Upper lobe of right lung (tissue), 1 donor: ENCODE results near the gene SEL1L. TPM values are rescaled to one million over a fixed set of nuclear protein-coding genes. Genes with fewer than 3 reads are reported as not detected.
"Not testable (repeated sequence)": the region's sequence is repeated elsewhere in the genome, so short reads cannot be mapped to it uniquely, and the experiment has no call there.

Experiments used
- ATAC-seq: fragments of 200-7000 bp; cut with Tn5 transposase; one replicate; pipeline ENCODE4 v1.9.1; 2020; ENCODE audit warnings: mild to moderate bottlenecking, moderate library complexity
- DNase-seq: peaks from one replicate; pipeline ENCODE4 v3.0.0-alpha.2; 2020
- H3K27ac ChIP-seq: fragments of 200-600 bp; one replicate; pipeline ENCODE4 v1.8.0; 2022
- H3K27me3 ChIP-seq: fragments of 200-600 bp; one replicate; pipeline ENCODE4 v1.8.0; 2022; ENCODE audit warnings: mild to moderate bottlenecking
- H3K36me3 ChIP-seq: fragments of 200-600 bp; one replicate; pipeline ENCODE4 v1.8.0; 2022
- H3K4me1 ChIP-seq: fragments of 200-600 bp; one replicate; pipeline ENCODE4 v1.8.0; 2022
- H3K4me3 ChIP-seq: fragments of 200-600 bp; one replicate; pipeline ENCODE4 v1.8.0; 2022; ENCODE audit warnings: mild to moderate bottlenecking
- H3K9me3 ChIP-seq: fragments of 200-600 bp; one replicate; pipeline ENCODE4 v1.8.0; 2022
- CTCF ChIP-seq: fragments of 200-600 bp; IDR thresholded peaks from one replicate; pipeline ENCODE4 v1.8.0; 2022; ENCODE audit warnings: antibody characterized with exemption
- intact Hi-C: fragments of 100-400 bp; cut with DNase I; formaldehyde crosslinking; loops from one replicate; pipeline ENCODE4 v1.11.0; 2022
- total RNA-seq: library from RNA; stranded (reverse); fragmentation: NEBNext Ultra II Directional; extraction: Animal tissue kit (Norgen Biotek cat#: 25700); gene quantifications from one replicate; pipeline ENCODE4 v1.2.1, GENCODE V29; 2021
- donor health status: DM: no; HTN: yes; CAD: no; lungs with severe emphysema.

Gene SEL1L
- total RNA-seq, 1 donor from 2014 or later: 108 TPM

GRCh38 chr14:81517798-81518398, 15.8 kb downstream of the SEL1L start:
- peaks cover 36% of the 10 kb centered on the region for H3K36me3 ChIP-seq
- H3K4me1 ChIP-seq: peaks cover 46% of the 10 kb centered on the region
- no peaks in the 10 kb centered on the region for H3K9me3 ChIP-seq
- DNase-seq (peak; percentile 66), ATAC-seq (peak; percentile 71)
- no peaks in the 10 kb centered on the region for H3K27me3 ChIP-seq
- intact Hi-C loops: no loop called here
- H3K4me3 ChIP-seq: no peak overlapping the region
- TF ChIP-seq CTCF: no peak
- peak overlapping the region; percentile 61 for H3K27ac ChIP-seq

- Histone ChIP-seq H3K9me3 (no peaks in the 10 kb centered on the region), H3K27ac (peak overlapping the region; percentile 61), H3K27me3 (no peaks in the 10 kb centered on the region), H3K36me3 (peaks cover 29% of the 10 kb centered on the region), H3K4me1 (peaks cover 46% of the 10 kb centered on the region), H3K4me3 (no peak overlapping the region)
- DNase-seq: no peak
- TF ChIP-seq CTCF: no peak
- peak; percentile 60 for ATAC-seq
- intact Hi-C loops: no loop called here
Observed at GRCh38 chr14:81516986-81517797, 16.5 kb downstream of the SEL1L start.

DNA sequence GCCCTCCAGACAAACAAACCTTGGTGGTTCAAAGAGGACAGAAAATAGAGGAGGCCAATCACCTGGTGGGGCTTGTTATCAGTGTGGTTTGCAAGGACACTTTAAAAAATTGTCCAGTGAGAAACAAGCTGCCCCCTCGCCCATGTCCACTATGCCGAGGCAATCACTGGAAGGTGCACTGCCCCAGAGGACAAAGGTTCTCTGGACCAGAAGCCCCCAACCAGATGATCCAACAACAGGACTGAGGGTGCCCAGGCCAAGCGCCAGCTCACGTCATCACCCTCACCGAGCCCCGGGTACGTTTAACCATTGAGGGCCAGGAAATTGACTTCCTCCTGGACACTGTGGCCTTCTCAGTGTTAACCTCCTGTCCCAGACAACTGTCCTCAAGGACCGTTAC, 17.7 kb downstream of the SEL1L start:
- Histone ChIP-seq H3K4me1 (peaks cover 56% of the 10 kb centered on the region), H3K36me3 (peaks cover 16% of the 10 kb centered on the region)
- ATAC-seq, intact Hi-C loops, H3K9me3 ChIP-seq, H3K4me3 ChIP-seq, H3K27ac ChIP-seq, H3K27me3 ChIP-seq: not testable (repeated sequence)
- peak; percentile 42 for DNase-seq

GRCh38 chr14:81512826-81513225, 20.8 kb downstream of the SEL1L start:
- H3K27me3 ChIP-seq, DNase-seq, H3K9me3 ChIP-seq, H3K36me3 ChIP-seq, ATAC-seq, intact Hi-C loops, H3K4me3 ChIP-seq, H3K27ac ChIP-seq: not testable (repeated sequence)
- H3K4me1 ChIP-seq: peaks cover 40% of the 10 kb centered on the region

DNA sequence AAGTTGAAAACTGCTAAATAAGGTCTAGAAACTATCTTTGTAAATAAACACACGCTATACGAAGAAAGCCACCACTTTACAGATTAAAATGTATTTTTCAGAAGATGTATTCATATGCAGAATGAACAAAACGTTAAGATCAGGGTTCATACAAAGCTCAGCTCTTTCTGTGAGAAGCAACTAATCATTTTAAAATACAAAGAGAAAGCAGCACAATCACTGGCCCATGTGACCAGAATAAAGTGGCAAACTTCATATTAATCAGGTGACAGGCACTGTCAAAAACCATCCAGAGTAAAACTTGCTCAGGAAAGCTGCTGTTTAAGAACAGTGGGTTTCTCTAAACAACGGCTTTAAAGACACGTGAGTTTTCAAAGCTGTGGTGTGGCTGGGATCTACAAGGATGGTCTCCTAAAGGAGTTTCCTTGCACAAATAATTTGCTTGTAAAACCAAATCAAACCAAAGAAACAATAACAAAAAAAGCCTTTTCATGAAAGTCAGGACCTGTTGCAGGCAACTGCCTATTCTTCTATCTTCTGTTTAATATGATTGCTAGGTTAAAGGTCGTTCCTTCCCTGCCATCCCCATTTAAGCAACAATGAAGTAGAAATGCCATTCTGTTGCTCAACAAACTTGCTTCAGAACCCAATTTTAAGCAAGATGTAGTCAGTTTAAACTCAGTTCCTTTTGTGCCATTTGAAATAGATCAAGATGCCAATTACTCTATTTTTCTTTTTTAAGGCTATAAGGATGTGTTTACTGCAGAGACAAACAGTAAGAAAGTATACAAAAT, 22.3 kb downstream of the SEL1L start:
- intact Hi-C loops: no loop called here
- peak overlapping the region; percentile 26 for H3K27ac ChIP-seq
- no peak for DNase-seq
- H3K4me3 ChIP-seq: no peak overlapping the region
- no peak for TF ChIP-seq CTCF
- H3K9me3 ChIP-seq: no peaks in the 10 kb centered on the region
- peaks cover 12% of the 10 kb centered on the region for H3K36me3 ChIP-seq
- H3K27me3 ChIP-seq: no peaks in the 10 kb centered on the region
- peak; percentile 29 for ATAC-seq
- peaks cover 27% of the 10 kb centered on the region for H3K4me1 ChIP-seq

DNA sequence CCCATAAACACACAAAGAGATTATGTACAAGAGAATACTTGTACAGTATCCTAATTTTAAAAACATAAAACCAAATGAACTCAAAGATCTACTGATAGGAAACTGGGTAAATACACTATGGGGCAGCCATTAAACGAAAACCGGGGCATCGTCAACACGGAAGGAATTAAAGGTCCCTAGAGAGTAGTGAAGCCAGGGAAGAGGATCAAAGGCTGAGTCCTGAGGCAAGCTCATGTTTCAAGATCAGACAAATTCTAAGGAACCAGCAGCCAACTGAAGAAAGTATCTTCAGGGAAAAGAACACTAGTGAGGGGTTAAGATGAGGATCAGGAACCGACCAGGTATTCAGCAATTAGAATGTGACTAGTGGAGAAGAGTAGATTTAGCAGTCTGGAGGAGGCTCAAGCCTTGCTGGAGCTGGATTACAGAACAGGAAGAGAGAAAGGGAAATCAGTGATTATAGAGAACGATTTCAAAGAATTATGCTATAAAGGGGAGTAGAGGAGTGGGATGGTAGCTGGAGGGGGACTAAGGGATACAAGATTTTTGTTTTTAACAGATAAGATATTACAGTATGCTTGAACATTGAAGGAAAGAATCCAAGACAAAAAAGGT, 23.7 kb downstream of the SEL1L start:
- Histone ChIP-seq H3K4me3 (no peak overlapping the region), H3K9me3 (no peaks in the 10 kb centered on the region), H3K36me3 (peaks cover 26% of the 10 kb centered on the region), H3K4me1 (peaks cover 27% of the 10 kb centered on the region), H3K27ac (no peak overlapping the region), H3K27me3 (no peaks in the 10 kb centered on the region)
- peak; percentile 39 for ATAC-seq
- DNase-seq: no peak
- intact Hi-C loops: no loop called here
- TF ChIP-seq CTCF: no peak
